A549 (cell line): Measurements from ENCODE around the gene DHRS11.

ENCODE experiments used
- BHLHE40 ChIP-seq: IDR thresholded peaks from 2 replicates; pipeline ENCODE4 v1.6.1; 2012; ENCODE audit warnings: low read depth, low read length, inconsistent platforms
- CEBPB ChIP-seq, 2 experiments: fragments of >200 bp in 1 of 2; sonication (Bioruptor Twin) in 1 of 2; formaldehyde crosslinking in 1 of 2; IDR thresholded peaks; 2 replicates each; pipeline ENCODE4 v1.6.1; 2012 to 2016
- CHD2 ChIP-seq: fragments of 150-350 bp; IDR thresholded peaks from 2 replicates; pipeline ENCODE4 v1.6.1; 2014; ENCODE audit warnings: low read length; ENCODE audit not compliant: partially characterized antibody
- CTCF ChIP-seq: fragments of >200 bp; sonication (Bioruptor Twin); formaldehyde crosslinking; IDR thresholded peaks from 3 replicates; pipeline ENCODE4 v1.5.1; 2016
- ESRRA ChIP-seq: fragments of 150-350 bp; IDR thresholded peaks from 2 replicates; pipeline ENCODE4 v1.6.1; 2014; ENCODE audit warnings: mild to moderate bottlenecking, low read length, borderline replicate concordance
- HES2 ChIP-seq: fragments of >200 bp; sonication (Bioruptor Twin); formaldehyde crosslinking; IDR thresholded peaks from 2 replicates; pipeline ENCODE4 v1.6.1; 2016
- HMGXB4 ChIP-seq: fragments of 250-450 bp; sonication (Bioruptor Pico); IDR thresholded peaks from 2 replicates; pipeline ENCODE4 v1.5.0; 2021; ENCODE audit warnings: mild to moderate bottlenecking, moderate library complexity, borderline replicate concordance
- MAZ ChIP-seq: fragments of 150-350 bp; IDR thresholded peaks from 2 replicates; pipeline ENCODE4 v1.6.1; 2014; ENCODE audit warnings: antibody characterized with exemption, low read depth, low read length, borderline replicate concordance
- MYC ChIP-seq: IDR thresholded peaks from 2 replicates; pipeline ENCODE4 v1.6.1; 2012; ENCODE audit warnings: mild to moderate bottlenecking, inconsistent platforms, low read length, improper control_type of control experiment, borderline replicate concordance
- POLR2A ChIP-seq: IDR thresholded peaks from 2 replicates; pipeline ENCODE4 v1.6.1; 2012; ENCODE audit warnings: mild to moderate bottlenecking, low read length
- RAD21 ChIP-seq, 2 experiments: fragments of >200 bp in 1 of 2; sonication (Bioruptor Twin) in 1 of 2; formaldehyde crosslinking in 1 of 2; IDR thresholded peaks in 1 of 2; conservative IDR thresholded peaks in 1 of 2; 2 replicates in 1 of 2; 3 replicates in 1 of 2; pipeline ENCODE4 v1.6.1; 2012 to 2018; ENCODE audit warnings: inconsistent platforms in 1 of 2
- RARB ChIP-seq: fragments of 250-450 bp; sonication (Bioruptor Pico); IDR thresholded peaks from 2 replicates; pipeline ENCODE4 v1.8.0; 2021; ENCODE audit warnings: mild to moderate bottlenecking, moderate library complexity
- REST ChIP-seq: fragments of 200-600 bp; sonication (generic); IDR thresholded peaks from 2 replicates; pipeline ENCODE4 v1.6.1; 2016; ENCODE audit warnings: antibody characterized with exemption, mild to moderate bottlenecking, moderate library complexity
- RFX5 ChIP-seq: fragments of 450-650 bp; IDR thresholded peaks from 2 replicates; pipeline ENCODE4 v1.7.1; 2014; ENCODE audit warnings: antibody characterized with exemption, mild to moderate bottlenecking, moderate library complexity

- TF ChIP-seq MYC (no peak), POLR2A (no peak), RARB (CRISPR knock-in tag) (no peak), RFX5 (no peak), CTCF (no peak), HMGXB4 (no peak), REST (no peak), ESRRA (no peak), CEBPB (IDR thresholded peaks at IDR 0.05) (no peak), BHLHE40 (no peak), RAD21 (conservative IDR thresholded peaks at IDR 0.05 in 1 of 2, IDR thresholded peaks at IDR 0.05 in 1 of 2) (no peak), MAZ (no peak), HES2 (no peak), CHD2 (no peak)
Measured at GRCh38 chr17:36640346-36640745, 48.7 kb downstream of the DHRS11 start.
